ENCODE results near the gene KIRREL3.

- TF ChIP-seq CTCF (IDR thresholded peaks at IDR 0.05; ENCODE audit: insufficient read depth, low read length, poor library complexity, severe bottlenecking) = no peak
- TF ChIP-seq EZH2phosphoT487 (conservative IDR thresholded peaks at IDR 0.05; ENCODE audit: low read length) = no peak
These were observed 2.9 kb upstream of the KIRREL3 start for GRCh38 chr11:127003260-127003981.

Data from SU-DHL-6 (cell line).